ENCODE data around the gene OSMR. TPM values are rescaled to one million over a fixed set of nuclear protein-coding genes. Genes with fewer than 3 reads are reported as not detected.
A peak's percentile ranks its signal among the peaks of the same experiment; 100 is the strongest.

The OSMR gene
- total RNA-seq, 4 donors from 2014 or later: 6.3 to 16.5 (median 11.7) TPM

GRCh38 chr5:38916802-38917201 is 71.0 kb downstream of the OSMR start:
- in situ Hi-C loops (cut with MboI; ENCODE audit: low pct_ligation_motif_present in 1 of 4, low pct_unique_long_range_greater_than_20kb in 1 of 4, low sequenced_read_pairs in 3 of 4) (no loop called here), intact Hi-C loops (cut with DNase I; ENCODE audit: low total_unique reads) (no loop called here)
- TF ChIP-seq EP300 (IDR thresholded peaks at IDR 0.05; ENCODE audit: low read depth) (no peak), POLR2AphosphoS5 (IDR thresholded peaks at IDR 0.05) (no peak), POLR2A (IDR thresholded peaks at IDR 0.05) (no peak), CTCF (IDR thresholded peaks at IDR 0.05) (no peak)
- Histone ChIP-seq H3K4me1 (no peaks in the 10 kb centered on the region), H3K36me3 (no peaks in the 10 kb centered on the region), H3K27me3 (no peaks in the 10 kb centered on the region), H3K4me3 (no peak overlapping the region), H3K9me3 (no peaks in the 10 kb centered on the region), H3K27ac (no peak overlapping the region)
- 74% methylated on average over 7 of the region's 7 CpGs; no CpG with 5 or more reads in 1 of the 2 donors for WGBS, 2 donors (ENCODE audit: low coverage in 1 of 2)
- DNase-seq: no peak

- in situ Hi-C loops (cut with MboI; ENCODE audit: low pct_ligation_motif_present in 1 of 4, low pct_unique_long_range_greater_than_20kb in 1 of 4, low sequenced_read_pairs in 3 of 4): no loop called here
- Histone ChIP-seq H3K4me3 (no peak overlapping the region), H3K27me3 (no peaks in the 10 kb centered on the region), H3K4me1 (peaks cover 0 to 20% (median 1%) of the 10 kb centered on the region in 4 donors), H3K27ac (no peak overlapping the region), H3K9me3 (no peaks in the 10 kb centered on the region), H3K36me3 (no peaks in the 10 kb centered on the region)
- TF ChIP-seq EP300 (IDR thresholded peaks at IDR 0.05; ENCODE audit: low read depth): no peak
- no peak for TF ChIP-seq POLR2AphosphoS5 (IDR thresholded peaks at IDR 0.05)
- TF ChIP-seq CTCF (IDR thresholded peaks at IDR 0.05): no peak
- no peak for TF ChIP-seq POLR2A (IDR thresholded peaks at IDR 0.05)
- WGBS, 2 donors (ENCODE audit: low coverage in 1 of 2): 68 to 71% methylated on average over 1 of the region's 1 CpG
- DNase-seq: no peak
- intact Hi-C loops (cut with DNase I; ENCODE audit: low total_unique reads): loop anchor here (10.0 kb wide), 1 partner anchor 86 kb away; no protein-coding TSS in a partner anchor
Observed at GRCh38 chr5:38921174-38921573, 75.4 kb downstream of the OSMR start.

GRCh38 chr5:38922199-38922598 is 76.4 kb downstream of the OSMR start:
- TF ChIP-seq EP300 (IDR thresholded peaks at IDR 0.05; ENCODE audit: low read depth): no peak
- peak; percentile 45 to 63 (median 60) for TF ChIP-seq CTCF (IDR thresholded peaks at IDR 0.05)
- Histone ChIP-seq H3K27ac (no peak overlapping the region), H3K4me1 (peaks cover 0 to 20% (median 1%) of the 10 kb centered on the region in 4 donors), H3K36me3 (no peaks in the 10 kb centered on the region), H3K27me3 (no peaks in the 10 kb centered on the region), H3K4me3 (no peak overlapping the region), H3K9me3 (no peaks in the 10 kb centered on the region)
- WGBS, 2 donors (ENCODE audit: low coverage in 1 of 2): 0 to 8% methylated on average over 1 of the region's 1 CpG
- in situ Hi-C loops (cut with MboI; ENCODE audit: low pct_ligation_motif_present in 1 of 4, low pct_unique_long_range_greater_than_20kb in 1 of 4, low sequenced_read_pairs in 3 of 4) (no loop called here), intact Hi-C loops (cut with DNase I; ENCODE audit: low total_unique reads) (loop anchor here (10.0 kb wide), 1 partner anchor 87 kb away; no protein-coding TSS in a partner anchor)
- peak; percentile 29 for DNase-seq

GRCh38 chr5:38923661-38924451 is 78.0 kb downstream of the OSMR start:
- H3K9me3 ChIP-seq: no peaks in the 10 kb centered on the region
- peaks cover 0 to 20% (median 1%) of the 10 kb centered on the region in 4 donors for H3K4me1 ChIP-seq
- no peak overlapping the region for H3K4me3 ChIP-seq
- no peaks in the 10 kb centered on the region for H3K27me3 ChIP-seq
- in situ Hi-C loops (cut with MboI; ENCODE audit: low pct_ligation_motif_present in 1 of 4, low pct_unique_long_range_greater_than_20kb in 1 of 4, low sequenced_read_pairs in 3 of 4) (no loop called here), intact Hi-C loops (cut with DNase I; ENCODE audit: low total_unique reads) (loop anchor here (10.0 kb wide), 1 partner anchor 89 kb away; no protein-coding TSS in a partner anchor)
- no peak for DNase-seq
- no peaks in the 10 kb centered on the region for H3K36me3 ChIP-seq
- peak overlapping the region; percentile 1 to 80 (median 46) for H3K27ac ChIP-seq
- TF ChIP-seq POLR2A (IDR thresholded peaks at IDR 0.05): no peak
- peak in 2 of 3 donors; percentile 37 to 63 for TF ChIP-seq POLR2AphosphoS5 (IDR thresholded peaks at IDR 0.05)
- WGBS, 2 donors (ENCODE audit: low coverage in 1 of 2): 32 to 51% methylated on average over 3 of the region's 3 CpGs

All from transverse colon (tissue), 4 donors.